K562 (cell line): ENCODE data around the gene DTWD2. TPM values are rescaled to one million over a fixed set of nuclear protein-coding genes. Genes with fewer than 3 reads are reported as not detected.

Experiments
- ATAC-seq: fragments of 200-7000 bp; cut with Tn5 transposase; 3 replicates; pipeline ENCODE4 v1.9.1; 2020; ENCODE audit warnings: moderate library complexity
- BruUV-seq: library from RNA; stranded (reverse); fragments of 400-500 nt; replicated peaks from 2 replicates; lab custom pipeline; 2021; lab: Mats Ljungman, UMichigan
- CTCF ChIA-PET: fragments of 300-600 bp; formaldehyde crosslinking; extraction: SDS; loops from one replicate; lab custom pipeline; 2021; ENCODE audit warnings: low intra/inter-chr PET ratio; lab: Yijun Ruan, JAX
- POLR2A ChIA-PET: fragments of 300-600, 350-650 bp; sonication (Branson Sonifier 250); formaldehyde crosslinking; extraction: SDS; loops from one replicate; lab custom pipeline; 2021; ENCODE audit warnings: antibody characterized with exemption, inconsistent platforms; lab: Yijun Ruan, JAX
- DNase-seq, 4 experiments: peaks; one replicate each; pipeline versions ENCODE4 v3.0.0 to v3.0.0-alpha.2; 2011 to 2018; ENCODE audit warnings: low spot score in 3 of 4, mixed read lengths in 3 of 4; ENCODE audit errors: extremely low read depth in 1 of 4
- FAIRE-seq: peaks from 2 replicates; lab custom pipeline; 2011; peaks lifted over from hg19 to GRCh38; lab: Jason Lieb, UNC
- H2AFZ ChIP-seq: 2 replicates; pipeline ENCODE4 v1.6.0; 2011; ENCODE audit warnings: low read depth, low read length, control low read depth, inconsistent platforms
- H3K27ac ChIP-seq: fragments of 200-600 bp; 3 replicates; pipeline ENCODE4 v1.8.0; 2011; ENCODE audit warnings: low read depth, mild to moderate bottlenecking, control low read depth, inconsistent platforms, low read length, moderate library complexity, mixed read lengths; ENCODE audit errors: extremely low read depth
- H3K27me3 ChIP-seq, 2 experiments: fragments of 300-600 bp in 1 of 2; 2 replicates in 1 of 2; 3 replicates in 1 of 2; pipeline versions ENCODE4 v1.6.0 to v1.8.0; 2011; ENCODE audit warnings: inconsistent platforms in 2 of 2, low read length in 2 of 2, mild to moderate bottlenecking in 1 of 2, mixed read lengths in 1 of 2, moderate library complexity in 1 of 2; ENCODE audit not compliant: control insufficient read depth in 2 of 2, insufficient read depth in 2 of 2
- H3K36me3 ChIP-seq: fragments of 300-600 bp; 3 replicates; pipeline ENCODE4 v1.8.0; 2011; ENCODE audit warnings: mild to moderate bottlenecking, low read length, inconsistent platforms; ENCODE audit not compliant: control insufficient read depth, insufficient read depth
- H3K4me1 ChIP-seq, 2 experiments: fragments of 200-600 bp in 1 of 2; replicated peaks in 1 of 2; 2 replicates in 1 of 2; 3 replicates in 1 of 2; pipeline versions ENCODE4 v1.5.1 to v1.8.0; 2011; ENCODE audit warnings: inconsistent platforms in 2 of 2, low read length in 2 of 2, mild to moderate bottlenecking in 1 of 2, mixed read lengths in 1 of 2, moderate library complexity in 1 of 2; ENCODE audit not compliant: control insufficient read depth in 2 of 2, insufficient read depth in 2 of 2
- H3K4me2 ChIP-seq: 2 replicates; pipeline ENCODE4 v1.6.1; 2011; ENCODE audit warnings: low read length, control low read depth, inconsistent platforms, mixed read lengths; ENCODE audit not compliant: insufficient read depth
- H3K4me3 ChIP-seq: fragments of 200-600 bp; sonication (generic), shearing (Covaris generic); 2 replicates; pipeline ENCODE4 v1.5.1; 2016; ENCODE audit warnings: control low read depth, inconsistent platforms
- H3K79me2 ChIP-seq: fragments of 200-600 bp; 3 replicates; pipeline ENCODE4 v1.8.0; 2011; ENCODE audit warnings: low read length, inconsistent platforms; ENCODE audit not compliant: control insufficient read depth, insufficient read depth
- H3K9ac ChIP-seq, 2 experiments: 2 replicates each; pipeline versions ENCODE4 v1.6.0 to v1.6.1; 2011; ENCODE audit warnings: low read depth in 2 of 2, low read length in 2 of 2, control low read depth in 1 of 2, inconsistent platforms in 1 of 2, mild to moderate bottlenecking in 1 of 2, mixed read lengths in 1 of 2; ENCODE audit not compliant: insufficient read depth in 1 of 2
- H3K9me1 ChIP-seq: one replicate; pipeline ENCODE4 v1.6.0; 2011; ENCODE audit warnings: inconsistent platforms, mild to moderate bottlenecking, low read length, moderate library complexity; ENCODE audit not compliant: control insufficient read depth, insufficient read depth
- H3K9me3 ChIP-seq: replicated peaks from 2 replicates; pipeline ENCODE4 v1.5.1; 2011; ENCODE audit warnings: low read depth, low read length, inconsistent platforms; ENCODE audit not compliant: control insufficient read depth, insufficient read depth
- H4K20me1 ChIP-seq: replicated peaks from 2 replicates; pipeline ENCODE4 v1.6.1; 2011; ENCODE audit warnings: low read length, inconsistent platforms, mixed read lengths; ENCODE audit not compliant: control insufficient read depth, insufficient read depth
- CREBBP ChIP-seq: IDR thresholded peaks from one replicate; pipeline ENCODE4 v1.6.1; 2012; ENCODE audit warnings: low read depth, mild to moderate bottlenecking, control low read depth, inconsistent platforms, low read length
- E2F3 ChIP-seq: fragments of 250-450 bp; sonication (Bioruptor Pico); IDR thresholded peaks from 2 replicates; pipeline ENCODE4 v1.4.0; 2020; ENCODE audit warnings: mild to moderate bottlenecking
- EZH2 ChIP-seq: IDR thresholded peaks from 2 replicates; pipeline ENCODE4 v1.6.1; 2012; ENCODE audit warnings: low read depth, mild to moderate bottlenecking, inconsistent platforms, low read length, borderline replicate concordance
- KDM2B ChIP-seq: fragments of 250-450 bp; sonication (Bioruptor Pico); IDR thresholded peaks from 2 replicates; pipeline ENCODE4 v1.8.0; 2021; ENCODE audit warnings: mild to moderate bottlenecking, moderate library complexity
- KDM4B ChIP-seq, 2 experiments: fragments of 450-650 bp in 1 of 2; sonication (generic) in 1 of 2; IDR thresholded peaks; 2 replicates each; pipeline ENCODE4 v1.6.1; 2016 to 2017; ENCODE audit warnings: borderline replicate concordance in 2 of 2, antibody characterized with exemption in 1 of 2, low read depth in 1 of 2, mild to moderate bottlenecking in 1 of 2
- MAZ ChIP-seq, 2 experiments: fragments of 450-650 bp in 1 of 2; sonication (generic) in 1 of 2; formaldehyde crosslinking; IDR thresholded peaks in 1 of 2; conservative IDR thresholded peaks in 1 of 2; 2 replicates each; pipeline versions ENCODE4 v1.4.0 to v1.5.0; 2020; ENCODE audit warnings: mild to moderate bottlenecking in 1 of 2, missing genetic modification reagents in 1 of 2
- PHB2 ChIP-seq: fragments of 450-650 bp; IDR thresholded peaks from 2 replicates; pipeline ENCODE4 v1.6.1; 2017; ENCODE audit warnings: low read depth
- SOX6 ChIP-seq: fragments of 450-650 bp; IDR thresholded peaks from 2 replicates; pipeline ENCODE4 v1.6.1; 2014; ENCODE audit warnings: mild to moderate bottlenecking
- SPI1 ChIP-seq: IDR thresholded peaks from 2 replicates; pipeline ENCODE4 v1.6.1; 2011; ENCODE audit warnings: low read depth, low read length, control low read depth, borderline replicate concordance
- TAF7 ChIP-seq: fragments of 450-650 bp; IDR thresholded peaks from 2 replicates; pipeline ENCODE4 v1.6.1; 2016; ENCODE audit warnings: missing genetic modification characterization, missing compliant biosample characterization
- ZNF143 ChIP-seq: sonication (generic); formaldehyde crosslinking; IDR thresholded peaks from 2 replicates; pipeline ENCODE4 v1.9.0; 2022; ENCODE audit warnings: mild to moderate bottlenecking, missing genetic modification reagents
- ZNF280B ChIP-seq: fragments of 250-450 bp; sonication (Bioruptor Pico); IDR thresholded peaks from 2 replicates; pipeline ENCODE4 v1.5.1; 2021; ENCODE audit warnings: mild to moderate bottlenecking
- ZNF324 ChIP-seq: fragments of 250-450 bp; sonication (Bioruptor Pico); IDR thresholded peaks from 2 replicates; pipeline ENCODE4 v1.4.0; 2020; ENCODE audit warnings: mild to moderate bottlenecking
- ZNF507 ChIP-seq: conservative IDR thresholded peaks from 2 replicates; pipeline ENCODE4 v1.6.1; 2017; ENCODE audit warnings: missing genetic modification characterization, missing compliant biosample characterization
- WGBS: fragments of 100-300 bp; shearing (Covaris generic); methylation state at CpG from one replicate; pipeline ENCODE4 v1.1.6; 2016; ENCODE audit warnings: low coverage, mixed read lengths; ENCODE audit not compliant: insufficient coverage; ENCODE audit errors: missing lambda C conversion rate; 5-methylcytosine and 5-hydroxymethylcytosine counted together
- in situ Hi-C: fragments of 300-500 bp; cut with MboI; formaldehyde crosslinking; loops from 4 replicates; pipeline ENCODE4 v1.15.0; 2018; ENCODE audit warnings: inconsistent platforms, mixed read lengths
- intact Hi-C: fragments of 100-400 bp; cut with micrococcal nuclease; formaldehyde crosslinking; loops from 2 replicates; pipeline ENCODE4 v1.14.2; 2022
- polyA plus RNA-seq, 8 experiments: library from polyadenylated mRNA; depleted of rRNA in 4 of 8; stranded (reverse) in 5 of 8; unstranded in 3 of 8; fragments of >200 nt; fragmentation: Nextera tagmentation in 2 of 8; fragmentation: Illumina TruSeq in 1 of 8; extraction: Ambion mirVana in 2 of 8; extraction: Trizol in 1 of 8; gene quantifications; 2 replicates each; pipeline versions ENCODE4 v1.2.1 to v1.2.3, GENCODE V29; 2011 to 2014; ENCODE audit warnings: inconsistent platforms in 1 of 8, missing spikeins in 1 of 8
- total RNA-seq, 7 experiments: library from RNA; depleted of rRNA in 6 of 7; stranded (reverse); fragments of >200 nt in 6 of 7; fragmentation: Illumina TruSeq in 2 of 7; extraction: Trizol in 2 of 7; gene quantifications; 2 replicates each; pipeline versions ENCODE4 v1.2.1 to v1.2.3, GENCODE V29; 2011 to 2021; ENCODE audit warnings: low replicate concordance in 1 of 7
- TF ChIP-seq, protein P1 (sequence below): fragments of 450-650 bp; IDR thresholded peaks from 2 replicates; pipeline ENCODE4 v1.6.1; 2016; ENCODE audit warnings: missing biosample characterization, missing genetic modification characterization

Gene DTWD2
- total and polyA plus RNA-seq, 9 of the 15 experiments (the other 6 are each of a cell fraction or from before 2014, with no cell fraction given), result 0.99 to 10.8 (median 4.1) TPM

GRCh38 chr5:118937393-118938061, 50.8 kb downstream of the DTWD2 start:
- no peak for FAIRE-seq

GRCh38 chr5:118933703-118934102, 54.6 kb downstream of the DTWD2 start:
- H3K4me2 ChIP-seq, result no peak overlapping the region
- no peaks in the 10 kb centered on the region; the same call in 2 of the 3 replicates for H3K36me3 ChIP-seq
- no TSS peak for BruUV-seq
- no peak for ATAC-seq
- in situ Hi-C loops (no loop called here), intact Hi-C loops (no loop called here)
- WGBS, result 89% methylated on average over 1 of the region's 1 CpG
- no peaks in the 10 kb centered on the region for H3K9me3 ChIP-seq
- DNase-seq, result no peak
- no peak overlapping the region for H3K4me3 ChIP-seq
- H3K27me3 ChIP-seq, result no peaks in the 10 kb centered on the region
- ChIA-PET CTCF (no interaction called here), POLR2A (no interaction called here)
- no peak overlapping the region for H2AFZ ChIP-seq
- no peak overlapping the region for H3K9ac ChIP-seq
- no peaks in the 10 kb centered on the region; a peak in 1 of 5 replicates for H3K4me1 ChIP-seq
- FAIRE-seq, result no peak
- TF ChIP-seq ZNF324, result no peak
- TF ChIP-seq ZNF143 (CRISPR knock-in tag), result no peak
- TF ChIP-seq ZNF280B (CRISPR knock-in tag), result no peak
- TF ChIP-seq ZNF507 (tag), result no peak
- TF ChIP-seq, protein P1, sequence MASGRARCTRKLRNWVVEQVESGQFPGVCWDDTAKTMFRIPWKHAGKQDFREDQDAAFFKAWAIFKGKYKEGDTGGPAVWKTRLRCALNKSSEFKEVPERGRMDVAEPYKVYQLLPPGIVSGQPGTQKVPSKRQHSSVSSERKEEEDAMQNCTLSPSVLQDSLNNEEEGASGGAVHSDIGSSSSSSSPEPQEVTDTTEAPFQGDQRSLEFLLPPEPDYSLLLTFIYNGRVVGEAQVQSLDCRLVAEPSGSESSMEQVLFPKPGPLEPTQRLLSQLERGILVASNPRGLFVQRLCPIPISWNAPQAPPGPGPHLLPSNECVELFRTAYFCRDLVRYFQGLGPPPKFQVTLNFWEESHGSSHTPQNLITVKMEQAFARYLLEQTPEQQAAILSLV (tag), result no peak
- no peak for TF ChIP-seq EZH2
- TF ChIP-seq KDM2B (CRISPR knock-in tag), result no peak
- TF ChIP-seq PHB2, result no peak
- no peak for TF ChIP-seq MAZ (CRISPR knock-in tag; conservative IDR thresholded peaks at IDR 0.05 in 1 of 2, IDR thresholded peaks at IDR 0.05 in 1 of 2)
- no peak for TF ChIP-seq CREBBP
- no peak overlapping the region for H3K27ac ChIP-seq
- H3K79me2 ChIP-seq, result no peaks in the 10 kb centered on the region
- no peaks in the 10 kb centered on the region for H4K20me1 ChIP-seq
- no peaks in the 10 kb centered on the region for H3K9me1 ChIP-seq

More at GRCh38 chr5:118937393-118938061, 50.8 kb downstream of the DTWD2 start:
- TF ChIP-seq SPI1 (peak; percentile 35; the same call in 1 of the 2 replicates), SOX6 (0 out of 2 replicates have a peak, but pooled peaks have one; percentile 25), E2F3 (CRISPR knock-in tag) (no peak), TAF7 (tag) (no peak), KDM4B (IDR thresholded peaks at IDR 0.05; ENCODE audit: borderline replicate concordance in 2 of 2, low read depth in 1 of 2) (no peak)
- ChIA-PET POLR2A (no interaction called here), CTCF (no interaction called here)
- intact Hi-C loops (no loop called here), in situ Hi-C loops (no loop called here)
- no peaks in the 10 kb centered on the region for H3K9me1 ChIP-seq
- no peaks in the 10 kb centered on the region; a peak in 1 of 5 replicates for H3K4me1 ChIP-seq
- H3K79me2 ChIP-seq, result no peaks in the 10 kb centered on the region
- WGBS, result 48% methylated on average over 3 of the region's 3 CpGs
- H3K9me3 ChIP-seq, result no peaks in the 10 kb centered on the region
- no peak overlapping the region for H3K4me3 ChIP-seq
- DNase-seq (no peak), ATAC-seq (no peak; the same call in 1 of the 3 replicates)
- no TSS peak for BruUV-seq
- H2AFZ ChIP-seq, result no peak overlapping the region
- H4K20me1 ChIP-seq, result no peaks in the 10 kb centered on the region
- H3K27ac ChIP-seq, result no peak overlapping the region
- no peak overlapping the region for H3K4me2 ChIP-seq
- no peaks in the 10 kb centered on the region; the same call in 2 of the 3 replicates for H3K36me3 ChIP-seq
- H3K27me3 ChIP-seq, result no peaks in the 10 kb centered on the region
- no peak overlapping the region for H3K9ac ChIP-seq
